OCI-LY1 (cell line): ENCODE data around the gene DCT.

Experiments
- EZH2 ChIP-seq: fragments of 200-600 bp; sonication (generic), shearing (Covaris generic); IDR thresholded peaks from 2 replicates; pipeline ENCODE4 v1.8.0; 2017; ENCODE audit warnings: borderline replicate concordance, mixed run types, mild to moderate bottlenecking, antibody characterized with exemption, low read length, moderate library complexity, mixed read lengths
- TF ChIP-seq, protein P1 (sequence below): fragments of 200-600 bp; sonication (generic), shearing (Covaris generic); IDR thresholded peaks from 2 replicates; pipeline ENCODE4 v1.5.1; 2017; ENCODE audit warnings: mild to moderate bottlenecking, antibody characterized with exemption, low read length, moderate library complexity, mixed read lengths

DNA sequence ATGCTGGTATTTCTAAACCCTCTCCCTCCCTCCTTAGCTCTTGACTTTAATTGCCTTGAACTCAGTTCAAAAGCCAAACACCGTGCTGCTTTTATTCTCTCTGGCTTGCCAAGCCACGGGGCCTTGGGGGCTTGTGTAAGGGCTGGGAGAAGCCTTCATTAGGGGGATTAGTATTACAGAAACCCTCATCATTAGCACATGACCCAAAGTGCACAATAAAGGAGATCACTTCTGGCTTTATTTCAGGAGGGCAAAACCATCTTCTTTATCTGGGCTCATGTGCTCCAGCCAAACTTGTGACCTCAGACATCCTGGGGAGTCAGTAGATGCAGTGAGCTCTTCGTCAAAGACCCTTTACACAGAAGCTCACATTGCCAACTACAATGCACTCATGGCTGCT lies at the start of gene DCT:
- TF ChIP-seq, protein P1, sequence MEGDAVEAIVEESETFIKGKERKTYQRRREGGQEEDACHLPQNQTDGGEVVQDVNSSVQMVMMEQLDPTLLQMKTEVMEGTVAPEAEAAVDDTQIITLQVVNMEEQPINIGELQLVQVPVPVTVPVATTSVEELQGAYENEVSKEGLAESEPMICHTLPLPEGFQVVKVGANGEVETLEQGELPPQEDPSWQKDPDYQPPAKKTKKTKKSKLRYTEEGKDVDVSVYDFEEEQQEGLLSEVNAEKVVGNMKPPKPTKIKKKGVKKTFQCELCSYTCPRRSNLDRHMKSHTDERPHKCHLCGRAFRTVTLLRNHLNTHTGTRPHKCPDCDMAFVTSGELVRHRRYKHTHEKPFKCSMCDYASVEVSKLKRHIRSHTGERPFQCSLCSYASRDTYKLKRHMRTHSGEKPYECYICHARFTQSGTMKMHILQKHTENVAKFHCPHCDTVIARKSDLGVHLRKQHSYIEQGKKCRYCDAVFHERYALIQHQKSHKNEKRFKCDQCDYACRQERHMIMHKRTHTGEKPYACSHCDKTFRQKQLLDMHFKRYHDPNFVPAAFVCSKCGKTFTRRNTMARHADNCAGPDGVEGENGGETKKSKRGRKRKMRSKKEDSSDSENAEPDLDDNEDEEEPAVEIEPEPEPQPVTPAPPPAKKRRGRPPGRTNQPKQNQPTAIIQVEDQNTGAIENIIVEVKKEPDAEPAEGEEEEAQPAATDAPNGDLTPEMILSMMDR: no peak
- no peak for TF ChIP-seq EZH2
